HG02678 (cell line): ENCODE data around the gene LRRC36.

Experiments used
- ATAC-seq: cut with Tn5 transposase; IDR thresholded peaks from one replicate; pipeline ENCODE4 v1.9.1; 2021; ENCODE audit warnings: mild to moderate bottlenecking, moderate library complexity; ENCODE audit not compliant: unreplicated experiment

Gene LRRC36

GRCh38 chr16:67421030-67421429 is 94.4 kb downstream of the LRRC36 start:
- ATAC-seq, result no peak

- no peak for ATAC-seq
These were observed 96.4 kb downstream of the LRRC36 start for GRCh38 chr16:67423015-67423414.

- ATAC-seq, result no peak
These were observed 97.1 kb downstream of the LRRC36 start for GRCh38 chr16:67423611-67424260.

- no peak for ATAC-seq
These were observed 97.6 kb downstream of the LRRC36 start for GRCh38 chr16:67424261-67424615.

GRCh38 chr16:67425061-67425460 is 98.4 kb downstream of the LRRC36 start:
- no peak for ATAC-seq

- no peak for ATAC-seq
These were observed 99.0 kb downstream of the LRRC36 start for GRCh38 chr16:67425580-67425979.

- ATAC-seq, result no peak
These were observed 99.4 kb downstream of the LRRC36 start for GRCh38 chr16:67426022-67426421.

- ATAC-seq, result no peak
These were observed 100.3 kb downstream of the LRRC36 start for GRCh38 chr16:67426950-67427349.

GRCh38 chr16:67428146-67428731 is 101.6 kb downstream of the LRRC36 start:
- no peak for ATAC-seq

GRCh38 chr16:67429053-67429798 is 102.6 kb downstream of the LRRC36 start:
- ATAC-seq, result no peak

GRCh38 chr16:67429799-67430503 is 103.3 kb downstream of the LRRC36 start:
- ATAC-seq, result no peak

GRCh38 chr16:67430504-67430976 is 103.9 kb downstream of the LRRC36 start:
- ATAC-seq, result no peak

- ATAC-seq, result no peak
These were observed 104.6 kb downstream of the LRRC36 start, which contains the start of gene HSD11B2 for GRCh38 chr16:67430977-67431774. Gene HSD11B2, plus strand, starts transcription at chr16:67431121. Its CDS starts 128 bp downstream, at chr16:67431249.

- no peak for ATAC-seq
These were observed 105.3 kb downstream of the LRRC36 start for GRCh38 chr16:67431775-67432505.

- ATAC-seq, result no peak
These were observed 105.9 kb downstream of the LRRC36 start for GRCh38 chr16:67432506-67432890.

GRCh38 chr16:67433131-67433719 is 106.6 kb downstream of the LRRC36 start:
- ATAC-seq, result no peak
